Fibroblast of skin of scalp (primary cell): ENCODE data around the gene INO80E.

Experiments
- DNase-seq: peaks from one replicate; pipeline ENCODE4 v3.0.0-alpha.2; 2013

INO80E gene

GRCh38 chr16:29975811-29976511 lies 20.1 kb upstream of the INO80E start:
- DNase-seq: no peak

DNA sequence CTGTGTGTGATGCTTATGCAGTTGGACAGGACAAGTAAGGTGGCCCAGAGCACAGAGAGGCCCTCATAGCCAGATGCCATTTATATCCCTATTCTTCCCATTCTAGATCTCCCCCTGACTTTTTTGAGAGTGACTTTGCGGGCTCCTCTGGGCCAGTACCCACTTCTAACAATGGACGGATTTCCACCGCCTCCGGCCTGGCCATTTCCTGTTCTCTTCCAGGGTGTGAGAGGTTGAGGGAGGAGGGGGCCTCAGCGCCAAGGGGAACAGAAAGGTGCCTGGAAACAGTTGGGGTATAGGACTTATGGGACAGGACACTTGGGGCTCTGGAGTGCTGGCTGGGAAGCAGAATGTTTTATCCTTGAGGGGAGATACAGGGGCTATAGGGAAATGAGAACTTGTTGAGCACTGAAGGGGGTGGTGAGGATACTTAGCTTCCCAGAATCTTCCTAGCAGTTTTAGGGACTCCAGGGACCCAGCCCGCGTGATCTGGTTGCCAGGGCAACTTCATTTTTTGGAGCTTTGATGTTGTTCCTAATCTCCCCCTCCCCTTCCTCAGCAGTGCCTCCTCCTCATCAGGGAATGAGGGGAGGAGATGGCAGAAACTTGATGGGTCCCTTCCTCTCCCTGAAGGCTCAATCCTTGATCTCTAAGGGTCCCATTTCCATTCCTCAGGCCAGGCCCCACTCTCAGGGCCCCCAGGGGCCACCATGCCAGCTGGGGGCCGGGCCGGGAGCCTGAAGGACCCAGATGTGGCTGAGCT lies 18.8 kb upstream of the INO80E start:
- no peak for DNase-seq

DNA sequence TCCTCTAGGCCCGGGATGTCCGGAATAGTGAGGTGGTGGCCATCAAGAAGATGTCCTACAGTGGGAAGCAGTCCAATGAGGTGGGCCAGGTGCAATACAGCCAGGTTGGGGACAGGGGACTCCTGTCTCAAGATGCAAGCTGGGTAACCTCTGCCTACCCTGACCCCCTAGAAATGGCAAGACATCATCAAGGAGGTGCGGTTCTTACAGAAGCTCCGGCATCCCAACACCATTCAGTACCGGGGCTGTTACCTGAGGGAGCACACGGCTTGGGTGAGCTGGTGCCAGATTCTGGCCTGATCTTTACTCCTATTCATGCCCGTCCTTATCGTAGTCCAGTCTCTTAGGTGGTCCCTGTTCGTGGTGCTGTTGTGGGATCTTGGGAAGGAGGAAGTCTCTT lies 18.0 kb upstream of the INO80E start:
- DNase-seq: no peak

DNA sequence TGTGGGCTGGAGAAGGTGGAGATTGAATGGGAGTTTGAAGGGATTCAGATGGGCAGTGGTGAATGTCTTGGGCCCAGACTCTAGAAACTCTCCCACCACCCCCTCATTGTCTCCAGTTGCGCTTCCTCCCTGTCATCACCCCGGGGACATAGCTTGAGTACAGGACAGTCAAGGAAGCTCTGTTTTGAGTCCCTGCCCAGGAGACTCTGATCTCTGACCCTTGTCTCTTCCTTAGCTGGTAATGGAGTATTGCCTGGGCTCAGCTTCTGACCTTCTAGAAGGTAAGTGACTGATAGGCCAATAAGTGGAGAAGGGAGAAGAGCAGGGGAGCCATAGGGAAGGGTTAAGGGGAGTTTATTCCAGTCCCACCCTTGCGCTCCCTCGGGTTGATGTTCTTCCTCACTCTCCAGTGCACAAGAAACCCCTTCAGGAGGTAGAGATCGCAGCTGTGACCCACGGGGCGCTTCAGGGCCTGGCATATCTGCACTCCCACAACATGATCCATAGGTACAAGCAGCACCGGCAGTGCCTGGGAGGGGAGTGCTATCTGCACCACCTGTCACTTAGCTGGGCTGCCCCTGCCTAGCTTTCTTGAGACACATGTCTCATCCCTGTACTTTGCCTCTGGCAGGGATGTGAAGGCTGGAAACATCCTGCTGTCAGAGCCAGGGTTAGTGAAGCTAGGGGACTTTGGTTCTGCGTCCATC lies 17.3 kb upstream of the INO80E start:
- DNase-seq: no peak

GRCh38 chr16:29982560-29983419 lies 13.3 kb upstream of the INO80E start:
- DNase-seq: no peak

- no peak for DNase-seq
Observed at GRCh38 chr16:29983420-29984136, 12.5 kb upstream of the INO80E start.

DNA sequence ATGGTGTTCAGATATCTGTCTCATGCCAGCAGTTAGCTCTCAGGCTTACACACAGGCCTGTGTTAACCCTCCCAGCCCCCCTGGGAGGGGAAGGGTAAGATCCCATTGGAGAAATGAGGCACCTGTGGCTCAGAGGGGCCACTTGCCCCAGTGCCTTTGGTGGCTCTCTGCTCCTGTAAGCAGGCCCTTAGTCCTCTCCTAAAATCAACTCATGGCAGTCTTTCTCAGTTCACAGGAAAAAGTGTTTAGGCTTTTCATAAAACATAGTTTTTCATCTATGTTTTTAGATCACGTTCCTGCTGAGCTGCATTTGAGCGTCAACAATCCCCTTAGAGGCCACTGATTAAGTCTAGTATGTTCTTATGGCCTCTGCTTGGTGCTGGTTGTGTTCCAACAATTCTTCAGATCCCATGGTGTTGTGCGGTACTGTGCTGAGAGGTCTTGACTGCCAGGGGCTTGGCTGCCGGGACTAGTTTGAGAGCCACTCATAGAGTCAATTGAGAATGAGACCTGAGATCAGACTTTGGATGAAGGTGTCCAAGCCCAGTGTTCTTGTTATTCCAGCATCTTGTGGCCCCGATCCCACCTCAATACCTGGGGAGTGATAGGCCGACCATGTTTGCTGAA lies 11.8 kb upstream of the INO80E start:
- no peak for DNase-seq

GRCh38 chr16:29984764-29985147 lies 11.3 kb upstream of the INO80E start:
- no peak for DNase-seq

DNA sequence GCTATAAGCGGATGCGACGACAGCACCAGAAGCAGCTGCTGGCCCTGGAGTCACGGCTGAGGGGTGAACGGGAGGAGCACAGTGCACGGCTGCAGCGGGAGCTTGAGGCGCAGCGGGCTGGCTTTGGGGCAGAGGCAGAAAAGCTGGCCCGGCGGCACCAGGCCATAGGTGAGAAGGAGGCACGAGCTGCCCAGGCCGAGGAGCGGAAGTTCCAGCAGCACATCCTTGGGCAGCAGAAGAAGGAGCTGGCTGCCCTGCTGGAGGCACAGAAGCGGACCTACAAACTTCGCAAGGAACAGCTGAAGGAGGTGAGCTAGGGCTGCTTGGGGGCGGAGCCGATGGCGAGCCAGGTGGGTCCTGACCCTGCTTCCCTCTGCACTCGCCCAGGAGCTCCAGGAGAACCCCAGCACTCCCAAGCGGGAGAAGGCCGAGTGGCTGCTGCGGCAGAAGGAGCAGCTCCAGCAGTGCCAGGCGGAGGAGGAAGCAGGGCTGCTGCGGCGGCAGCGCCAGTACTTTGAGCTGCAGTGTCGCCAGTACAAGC lies 10.7 kb upstream of the INO80E start:
- no peak for DNase-seq

DNA sequence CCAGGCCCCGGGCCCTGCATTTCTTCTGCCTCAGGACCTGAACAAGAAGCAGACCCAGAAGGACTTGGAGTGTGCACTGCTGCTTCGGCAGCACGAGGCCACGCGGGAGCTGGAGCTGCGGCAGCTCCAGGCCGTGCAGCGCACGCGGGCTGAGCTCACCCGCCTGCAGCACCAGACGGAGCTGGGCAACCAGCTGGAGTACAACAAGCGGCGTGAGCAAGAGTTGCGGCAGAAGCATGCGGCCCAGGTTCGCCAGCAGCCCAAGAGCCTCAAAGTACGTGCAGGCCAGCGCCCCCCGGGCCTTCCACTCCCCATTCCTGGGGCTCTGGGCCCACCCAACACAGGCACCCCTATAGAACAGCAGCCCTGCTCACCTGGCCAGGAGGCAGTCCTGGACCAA lies 9.8 kb upstream of the INO80E start:
- no peak for DNase-seq

DNA sequence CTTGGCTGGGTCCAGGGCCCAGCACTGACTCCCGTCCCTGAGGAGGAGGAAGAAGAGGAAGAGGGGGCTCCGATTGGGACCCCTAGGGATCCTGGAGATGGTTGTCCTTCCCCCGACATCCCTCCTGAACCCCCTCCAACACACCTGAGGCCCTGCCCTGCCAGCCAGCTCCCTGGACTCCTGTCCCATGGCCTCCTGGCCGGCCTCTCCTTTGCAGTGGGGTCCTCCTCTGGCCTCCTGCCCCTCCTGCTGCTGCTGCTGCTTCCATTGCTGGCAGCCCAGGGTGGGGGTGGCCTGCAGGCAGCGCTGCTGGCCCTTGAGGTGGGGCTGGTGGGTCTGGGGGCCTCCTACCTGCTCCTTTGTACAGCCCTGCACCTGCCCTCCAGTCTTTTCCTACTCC lies 9.1 kb upstream of the INO80E start:
- DNase-seq: no peak

DNA sequence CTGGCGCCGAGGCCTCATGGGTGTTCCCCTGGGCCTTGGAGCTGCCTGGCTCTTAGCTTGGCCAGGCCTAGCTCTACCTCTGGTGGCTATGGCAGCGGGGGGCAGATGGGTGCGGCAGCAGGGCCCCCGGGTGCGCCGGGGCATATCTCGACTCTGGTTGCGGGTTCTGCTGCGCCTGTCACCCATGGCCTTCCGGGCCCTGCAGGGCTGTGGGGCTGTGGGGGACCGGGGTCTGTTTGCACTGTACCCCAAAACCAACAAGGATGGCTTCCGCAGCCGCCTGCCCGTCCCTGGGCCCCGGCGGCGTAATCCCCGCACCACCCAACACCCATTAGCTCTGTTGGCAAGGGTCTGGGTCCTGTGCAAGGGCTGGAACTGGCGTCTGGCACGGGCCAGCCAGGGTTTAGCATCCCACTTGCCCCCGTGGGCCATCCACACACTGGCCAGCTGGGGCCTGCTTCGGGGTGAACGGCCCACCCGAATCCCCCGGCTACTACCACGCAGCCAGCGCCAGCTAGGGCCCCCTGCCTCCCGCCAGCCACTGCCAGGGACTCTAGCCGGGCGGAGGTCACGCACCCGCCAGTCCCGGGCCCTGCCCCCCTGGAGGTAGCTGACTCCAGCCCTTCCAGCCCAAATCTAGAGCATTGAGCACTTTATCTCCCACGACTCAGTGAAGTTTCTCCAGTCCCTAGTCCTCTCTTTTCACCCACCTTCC lies 8.5 kb upstream of the INO80E start:
- no peak for DNase-seq

DNA sequence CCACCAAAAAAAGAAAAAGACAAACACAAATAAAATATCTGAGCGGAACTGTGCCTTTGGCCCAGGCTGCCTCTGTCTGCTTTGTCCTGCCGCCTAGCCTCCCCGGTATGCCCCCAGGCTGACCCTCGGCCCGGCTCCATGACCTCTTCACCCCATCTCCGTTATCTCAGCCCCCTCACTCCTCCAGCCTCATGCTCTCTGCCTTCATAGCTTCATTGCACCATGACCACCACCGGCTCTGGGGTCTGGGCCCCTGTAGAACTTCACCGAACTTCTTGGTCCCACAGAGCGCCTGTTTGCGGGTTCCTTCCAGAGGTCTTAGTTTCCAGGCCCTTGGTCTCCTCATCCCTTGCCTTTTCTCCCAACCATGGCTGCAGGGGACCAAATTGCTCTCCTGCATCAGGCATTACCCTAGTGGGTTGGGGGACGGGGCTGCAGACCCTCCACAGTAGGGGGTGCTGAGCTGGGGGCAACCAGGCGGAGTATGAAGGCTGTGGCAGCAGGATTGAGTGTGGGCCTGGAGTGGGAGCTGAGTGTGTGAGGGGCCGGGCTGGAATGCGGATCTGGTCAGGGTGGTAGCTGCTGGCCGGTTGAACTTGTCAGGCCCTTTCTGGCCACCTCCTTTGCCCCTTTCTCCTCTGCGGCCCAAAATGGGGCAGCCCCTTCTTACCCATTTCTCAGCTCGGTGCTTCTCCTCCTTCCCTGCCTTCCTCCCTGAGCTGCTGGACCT lies 7.5 kb upstream of the INO80E start:
- DNase-seq: no peak

- no peak for DNase-seq
Observed at GRCh38 chr16:29989111-29989858, 6.8 kb upstream of the INO80E start.

- DNase-seq: no peak
Observed at GRCh38 chr16:29990034-29990433, 6.0 kb upstream of the INO80E start.

GRCh38 chr16:29990883-29991570 lies 5.0 kb upstream of the INO80E start:
- no peak for DNase-seq

DNA sequence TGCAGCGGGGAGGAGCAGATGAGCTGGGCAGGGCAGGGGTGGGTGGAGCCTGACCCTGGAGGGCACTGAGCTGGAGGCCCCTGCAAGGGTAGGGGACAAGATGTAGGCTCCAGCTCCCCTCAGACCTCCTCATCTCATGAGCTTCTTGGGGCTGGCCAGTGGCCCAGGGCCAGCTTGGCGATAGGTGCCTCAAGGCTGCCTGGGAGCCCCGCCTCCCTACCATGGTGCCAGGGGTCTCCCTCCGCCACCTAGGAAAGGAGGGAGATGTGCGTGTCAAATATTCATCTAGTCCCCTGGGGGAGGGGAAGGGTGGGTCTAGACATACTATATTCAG lies 4.5 kb upstream of the INO80E start:
- DNase-seq: no peak

- DNase-seq: no peak
Observed at GRCh38 chr16:29992344-29992967, 3.6 kb upstream of the INO80E start.
